ENCODE measurements around the gene MINDY4B.

The MINDY4B gene

DNA sequence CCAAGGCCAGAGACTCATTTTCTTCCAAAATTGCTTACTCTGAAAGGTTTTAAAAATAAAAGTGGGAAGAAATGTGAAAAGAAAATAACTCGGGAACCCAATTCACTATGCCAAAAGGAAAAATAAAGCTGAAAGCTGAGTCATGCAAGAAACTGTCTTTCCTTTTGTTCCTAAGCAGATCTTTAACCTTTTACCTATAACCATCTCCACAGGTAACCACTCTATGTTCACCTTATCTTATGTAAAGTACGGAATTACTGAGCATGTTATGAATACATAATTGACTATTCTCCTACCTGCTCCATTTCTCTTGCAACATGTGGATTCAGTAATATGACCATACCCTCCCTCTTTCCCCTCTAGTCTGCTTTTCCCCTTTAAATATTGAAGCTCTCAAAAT lies 62.0 kb downstream of the MINDY4B start:
- no peak for DNase-seq

DNA sequence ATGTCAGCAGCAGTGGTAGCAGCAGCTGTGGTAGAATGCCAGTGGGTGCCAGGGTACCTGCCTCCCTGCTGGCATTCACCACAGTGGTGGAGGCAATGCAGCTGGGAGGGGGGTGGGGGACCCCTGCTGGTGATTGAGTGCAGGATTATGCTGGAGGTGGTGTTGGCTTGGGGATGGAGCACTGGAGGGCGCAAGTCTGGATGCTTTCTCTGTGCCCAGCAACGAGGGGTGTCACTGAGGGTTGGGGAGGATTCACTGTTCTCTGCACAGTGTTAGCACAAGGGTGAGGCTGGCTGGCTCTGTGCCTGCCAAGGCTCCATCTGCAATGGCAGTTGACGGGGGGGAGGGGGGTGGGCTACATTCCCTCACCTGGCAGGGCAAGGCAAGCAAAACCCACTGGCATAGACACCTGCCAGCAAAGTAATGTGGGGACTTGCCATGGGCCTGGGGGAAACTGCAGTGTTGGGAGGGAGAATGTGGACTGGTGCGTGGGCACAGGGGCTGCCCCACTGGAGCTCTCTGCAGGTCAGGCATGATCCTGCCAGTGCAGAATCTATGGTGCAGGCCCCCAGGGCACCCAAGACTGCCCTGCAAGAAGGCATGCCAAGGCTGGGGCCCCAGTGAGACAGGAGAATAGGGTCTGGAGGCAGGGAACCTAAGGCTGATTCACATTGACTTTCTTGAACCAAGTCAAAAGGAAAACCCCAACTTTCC lies 64.3 kb downstream of the MINDY4B start:
- no peak for DNase-seq

DNA sequence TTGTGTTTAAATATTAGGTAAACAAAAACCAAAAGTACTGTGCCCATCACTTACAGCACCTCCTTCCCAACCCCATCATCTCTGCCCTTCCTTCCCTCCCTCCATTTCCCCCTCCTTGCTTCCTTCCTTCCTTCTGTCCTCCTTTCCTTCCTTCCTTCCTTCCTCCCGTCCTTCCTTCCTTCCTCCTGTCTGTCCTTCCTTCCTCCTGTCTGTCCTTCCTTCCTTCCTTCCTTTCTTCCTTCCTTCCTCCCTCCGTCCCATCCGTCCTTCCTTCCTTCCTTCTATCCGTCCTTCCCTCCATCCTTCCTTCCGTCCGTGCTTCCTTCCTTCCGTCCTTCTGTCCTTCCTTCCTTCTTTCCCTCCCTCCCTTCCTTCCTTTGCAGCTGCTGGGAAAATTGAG lies 74.5 kb downstream of the MINDY4B start:
- DNase-seq = no peak

DNA sequence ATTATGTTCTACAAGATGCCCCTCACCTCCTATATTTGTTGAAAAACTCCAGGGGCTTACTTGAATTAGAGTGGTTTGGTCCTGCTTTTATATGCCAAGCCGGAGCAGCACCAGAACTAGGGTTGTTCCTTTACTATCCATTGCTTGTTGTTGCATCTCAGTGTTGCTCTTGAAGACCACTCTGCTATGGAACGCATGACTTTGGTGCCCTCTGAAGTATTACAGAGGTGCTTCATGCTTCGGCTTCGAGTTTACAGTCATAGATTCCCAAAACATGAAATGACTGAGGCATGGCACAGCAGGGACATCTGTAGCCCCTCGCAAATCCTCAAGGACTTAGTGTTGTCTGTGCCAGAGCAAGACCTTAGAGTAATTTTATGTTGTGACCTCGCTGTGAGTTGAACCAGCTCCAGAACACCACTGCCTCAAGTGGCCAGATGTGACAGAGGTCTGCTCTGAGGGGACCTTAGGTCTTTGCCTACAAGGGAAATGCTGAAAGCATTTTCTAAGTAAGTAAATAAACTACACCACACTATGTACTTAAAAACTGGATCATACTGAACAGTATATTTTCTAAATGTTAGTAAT lies 75.1 kb downstream of the MINDY4B start:
- no peak for DNase-seq

DNA sequence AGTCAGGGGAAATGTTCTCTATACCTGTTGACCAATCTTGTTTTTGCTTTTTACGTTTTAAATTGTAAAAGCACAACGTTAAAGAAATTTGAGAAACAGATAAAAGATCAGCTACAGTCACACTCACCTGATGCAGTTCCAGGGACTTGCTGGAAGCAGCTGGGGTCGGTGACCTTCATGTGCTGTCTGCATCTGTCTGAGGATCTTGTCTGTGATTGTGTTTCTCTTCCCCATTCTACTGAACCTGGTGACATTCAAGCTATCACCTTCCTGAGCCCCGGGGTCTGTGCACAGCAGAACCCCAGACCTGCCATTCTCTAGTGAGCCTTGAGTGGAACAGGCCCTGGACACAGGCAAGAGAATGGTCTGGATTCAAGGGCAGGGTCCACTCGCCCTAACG lies 75.8 kb downstream of the MINDY4B start:
- DNase-seq = no peak

DNA sequence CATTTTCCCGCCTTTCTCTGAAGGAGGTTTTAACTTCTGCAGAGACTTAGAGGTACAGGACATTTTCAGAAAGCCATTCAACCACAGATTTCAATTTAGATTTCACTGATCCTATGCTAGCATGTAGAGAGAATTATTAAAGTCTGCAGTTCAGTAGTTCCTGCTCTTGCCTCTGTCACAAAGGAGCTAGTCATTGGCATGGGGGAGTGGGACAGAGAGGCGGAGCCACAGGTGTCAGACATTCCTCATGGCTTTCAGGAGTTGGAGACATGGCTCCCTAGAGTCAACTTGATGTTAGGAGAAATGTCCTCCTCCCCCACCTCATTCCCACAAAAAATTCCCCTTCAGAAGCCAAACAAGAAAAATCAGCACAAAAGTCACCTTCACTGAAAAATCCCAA lies 76.2 kb downstream of the MINDY4B start:
- no peak for DNase-seq

DNA sequence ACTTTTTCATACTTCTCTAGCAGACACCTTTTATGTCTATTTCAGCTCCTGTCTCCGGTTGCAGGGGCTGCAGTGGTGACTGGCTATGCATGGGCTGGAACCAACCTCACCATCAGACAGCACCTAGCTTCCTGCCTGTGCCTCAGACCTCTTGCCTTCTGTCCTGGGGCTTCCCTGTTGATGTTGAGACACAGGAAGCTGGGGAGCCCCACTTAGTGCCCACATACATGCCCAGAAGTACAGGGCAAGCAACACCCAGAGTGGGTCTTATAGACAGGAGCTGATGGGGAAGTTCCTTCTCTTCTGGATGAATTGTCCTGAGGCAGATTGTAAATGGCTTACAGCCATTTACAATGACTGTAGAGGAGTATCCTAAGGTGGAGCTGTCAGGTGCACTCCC lies 77.0 kb downstream of the MINDY4B start:
- DNase-seq = no peak

DNA sequence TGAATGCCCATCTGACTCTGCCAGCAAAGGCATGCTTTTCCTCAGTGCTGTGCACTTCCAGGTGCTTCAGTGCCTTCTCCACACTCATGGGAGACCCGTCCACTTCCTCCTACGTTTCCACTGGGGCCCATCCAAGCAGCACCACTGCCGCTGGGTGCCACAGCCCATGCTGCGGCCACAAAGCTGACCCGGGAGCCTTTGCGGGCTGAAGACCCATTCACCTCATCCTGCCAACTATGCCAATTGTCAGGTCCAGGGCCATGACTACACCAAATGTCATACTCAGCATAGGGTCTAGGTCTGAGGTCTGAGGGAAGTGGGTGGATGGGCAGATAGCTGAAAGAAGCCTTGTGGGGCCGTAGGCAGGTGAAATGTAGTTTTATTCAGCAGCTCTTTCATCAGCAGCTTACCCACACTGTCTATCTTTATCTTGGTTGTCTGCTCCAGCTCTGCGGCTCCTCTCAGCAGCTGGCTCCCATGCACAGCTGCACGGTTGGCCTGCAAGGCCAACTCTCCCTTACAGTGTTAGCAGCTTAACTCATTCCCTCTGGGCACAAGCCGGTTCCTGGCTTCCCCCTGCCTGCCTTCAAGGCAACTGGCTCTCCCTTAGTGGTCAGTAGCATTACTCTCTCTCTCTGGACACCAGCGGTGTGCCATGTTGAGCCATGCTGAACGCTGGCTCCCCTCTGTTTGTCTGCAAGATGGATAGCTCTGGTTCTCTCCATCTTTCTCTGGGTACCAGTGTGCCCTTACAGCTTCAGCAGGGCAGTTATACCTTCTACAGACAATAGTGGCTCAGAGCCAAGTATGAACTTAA lies 78.6 kb downstream of the MINDY4B start:
- no peak for DNase-seq

DNA sequence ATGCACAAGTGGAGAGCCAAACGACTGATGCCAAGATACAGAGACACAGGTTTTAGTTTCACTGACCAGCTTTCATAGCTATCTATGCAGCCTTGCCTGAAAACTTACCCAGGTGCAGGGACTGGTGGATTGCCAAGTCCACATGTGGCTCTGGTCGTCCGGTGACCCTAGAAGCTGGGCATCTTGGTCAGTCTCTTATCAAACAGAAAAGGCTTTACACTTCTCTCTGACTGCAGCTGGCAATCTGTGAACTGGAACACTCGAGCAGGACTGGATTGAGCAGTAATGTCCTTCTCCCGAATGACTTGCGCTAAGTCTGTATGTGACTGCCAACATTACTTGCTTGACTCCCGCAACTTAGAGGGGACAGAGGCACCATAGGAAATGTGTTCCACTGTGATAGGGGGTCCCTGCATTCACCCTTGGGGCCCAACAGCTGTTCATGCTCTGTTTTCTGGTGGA lies 79.3 kb downstream of the MINDY4B start:
- no peak for DNase-seq

DNA sequence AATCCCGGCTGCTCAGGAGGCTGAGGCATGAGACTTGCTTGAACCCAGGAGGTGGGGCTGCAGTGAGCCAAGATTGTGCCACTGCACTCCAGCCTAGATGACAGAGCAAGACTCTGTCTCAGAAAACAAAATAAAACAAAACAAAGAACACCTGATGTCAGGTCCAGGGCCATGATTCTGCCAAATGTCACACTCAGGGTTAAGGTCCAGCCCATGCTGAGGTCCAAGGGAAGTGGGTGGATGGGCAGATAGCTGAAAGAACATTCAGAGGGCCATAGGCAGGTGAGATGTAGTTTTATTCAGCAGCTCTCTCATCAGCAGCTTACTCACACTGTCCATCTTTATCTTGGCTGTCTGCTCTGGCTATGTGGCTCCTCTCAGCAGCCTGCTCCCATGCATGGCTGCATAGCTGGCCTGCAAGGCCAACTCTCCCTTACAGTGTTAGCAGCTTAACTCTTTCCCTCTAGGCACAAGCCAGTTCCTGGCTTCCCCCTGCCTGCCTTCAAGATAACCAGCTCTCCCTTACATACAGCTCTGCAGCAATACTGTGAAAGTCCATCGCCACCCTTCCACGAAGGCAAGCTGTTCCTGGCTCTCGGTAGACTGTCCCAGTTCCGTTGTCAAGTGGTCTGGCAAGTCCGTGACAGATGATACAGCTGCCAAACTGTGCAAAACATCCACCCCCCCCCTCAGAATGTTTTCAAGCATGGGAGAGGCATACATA lies 79.9 kb downstream of the MINDY4B start:
- no peak for DNase-seq

DNA sequence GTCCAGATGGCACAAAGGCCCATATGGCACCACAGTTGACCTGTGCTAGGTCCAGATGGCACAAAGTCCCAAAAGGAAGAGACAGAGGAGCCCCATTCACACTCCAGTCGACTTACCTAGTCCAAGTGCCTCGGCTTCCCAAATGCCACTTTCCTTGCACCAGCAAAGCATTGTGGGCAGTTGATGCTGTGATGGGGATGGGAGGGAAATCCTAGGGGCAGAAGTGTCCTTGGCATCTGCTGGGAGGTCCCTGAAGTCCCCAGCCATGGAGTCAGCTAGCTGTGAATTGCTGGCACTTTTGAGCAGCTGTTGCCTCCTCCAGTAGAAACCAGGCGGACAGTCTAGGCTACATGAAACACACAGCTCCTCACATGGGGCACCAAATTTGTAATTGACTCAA lies 82.0 kb downstream of the MINDY4B start:
- DNase-seq = no peak

DNA sequence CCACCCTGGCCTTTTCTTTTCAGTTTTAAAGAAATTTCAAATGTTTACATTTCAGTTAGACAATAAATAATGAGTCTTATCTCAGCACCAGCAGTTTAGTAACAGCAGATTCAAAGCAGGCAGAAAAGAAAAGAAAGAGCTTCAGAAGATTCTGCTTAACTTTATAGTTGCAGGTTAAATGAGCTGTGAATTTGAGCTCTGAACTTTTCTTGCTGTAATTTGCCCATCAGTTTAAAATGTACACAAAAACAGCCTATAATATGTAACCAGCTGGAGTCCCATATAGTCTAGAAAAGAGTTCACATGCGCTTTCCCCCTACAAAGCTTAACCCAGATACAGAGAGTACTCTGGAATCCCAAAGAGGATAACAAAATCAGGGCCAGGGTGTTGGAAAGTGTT lies 82.6 kb downstream of the MINDY4B start:
- DNase-seq = no peak
